Measurements from ENCODE around the gene IL11RA.

DNA sequence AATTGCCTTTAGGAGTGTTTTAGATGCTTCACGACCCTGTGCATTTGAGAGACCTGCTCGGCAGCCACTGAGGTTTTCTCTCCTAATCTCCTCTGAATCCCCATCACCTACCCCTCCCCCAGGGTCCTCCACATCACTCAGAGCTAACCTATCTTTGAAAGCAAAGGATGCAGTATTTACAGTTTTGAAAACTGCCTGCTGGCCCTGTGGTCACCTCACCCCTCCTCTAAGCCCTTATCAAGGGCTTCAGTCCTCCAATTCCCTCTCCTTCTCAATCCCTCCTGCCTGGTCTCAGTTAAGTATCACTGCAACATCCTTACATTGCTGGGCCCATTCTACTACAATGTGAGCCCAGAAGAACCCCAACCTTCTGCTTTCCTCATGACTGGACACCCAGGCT, 44.7 kb upstream of the IL11RA start:
- TF ChIP-seq, protein P1, sequence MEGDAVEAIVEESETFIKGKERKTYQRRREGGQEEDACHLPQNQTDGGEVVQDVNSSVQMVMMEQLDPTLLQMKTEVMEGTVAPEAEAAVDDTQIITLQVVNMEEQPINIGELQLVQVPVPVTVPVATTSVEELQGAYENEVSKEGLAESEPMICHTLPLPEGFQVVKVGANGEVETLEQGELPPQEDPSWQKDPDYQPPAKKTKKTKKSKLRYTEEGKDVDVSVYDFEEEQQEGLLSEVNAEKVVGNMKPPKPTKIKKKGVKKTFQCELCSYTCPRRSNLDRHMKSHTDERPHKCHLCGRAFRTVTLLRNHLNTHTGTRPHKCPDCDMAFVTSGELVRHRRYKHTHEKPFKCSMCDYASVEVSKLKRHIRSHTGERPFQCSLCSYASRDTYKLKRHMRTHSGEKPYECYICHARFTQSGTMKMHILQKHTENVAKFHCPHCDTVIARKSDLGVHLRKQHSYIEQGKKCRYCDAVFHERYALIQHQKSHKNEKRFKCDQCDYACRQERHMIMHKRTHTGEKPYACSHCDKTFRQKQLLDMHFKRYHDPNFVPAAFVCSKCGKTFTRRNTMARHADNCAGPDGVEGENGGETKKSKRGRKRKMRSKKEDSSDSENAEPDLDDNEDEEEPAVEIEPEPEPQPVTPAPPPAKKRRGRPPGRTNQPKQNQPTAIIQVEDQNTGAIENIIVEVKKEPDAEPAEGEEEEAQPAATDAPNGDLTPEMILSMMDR (IDR thresholded peaks at IDR 0.05 in 2 of 3, conservative IDR thresholded peaks at IDR 0.05 in 1 of 3; ENCODE audit: control insufficient read depth in 2 of 3, extremely low read depth in 1 of 3, insufficient read depth in 1 of 3, low read depth in 3 of 3, low read length in 3 of 3): no peak
- TF ChIP-seq EP300 (IDR thresholded peaks at IDR 0.05; ENCODE audit: borderline replicate concordance in 1 of 2, control insufficient read depth in 1 of 2, low read depth in 2 of 2, low read length in 2 of 2) (no peak), SMARCA5 (IDR thresholded peaks at IDR 0.05) (no peak), TCF7 (IDR thresholded peaks at IDR 0.05; ENCODE audit: borderline replicate concordance) (no peak), KDM1A (IDR thresholded peaks at IDR 0.05; ENCODE audit: borderline replicate concordance) (no peak), JUND (IDR thresholded peaks at IDR 0.05; ENCODE audit: low read depth, low read length) (no peak), TAF1 (IDR thresholded peaks at IDR 0.05; ENCODE audit: borderline replicate concordance, low read depth, low read length) (no peak), POLR2A (IDR thresholded peaks at IDR 0.05; ENCODE audit: low read depth, low read length) (no peak), PAX5 (IDR thresholded peaks at IDR 0.05; ENCODE audit: borderline replicate concordance, low read depth, low read length) (no peak)
- TF ChIP-seq, protein P2, sequence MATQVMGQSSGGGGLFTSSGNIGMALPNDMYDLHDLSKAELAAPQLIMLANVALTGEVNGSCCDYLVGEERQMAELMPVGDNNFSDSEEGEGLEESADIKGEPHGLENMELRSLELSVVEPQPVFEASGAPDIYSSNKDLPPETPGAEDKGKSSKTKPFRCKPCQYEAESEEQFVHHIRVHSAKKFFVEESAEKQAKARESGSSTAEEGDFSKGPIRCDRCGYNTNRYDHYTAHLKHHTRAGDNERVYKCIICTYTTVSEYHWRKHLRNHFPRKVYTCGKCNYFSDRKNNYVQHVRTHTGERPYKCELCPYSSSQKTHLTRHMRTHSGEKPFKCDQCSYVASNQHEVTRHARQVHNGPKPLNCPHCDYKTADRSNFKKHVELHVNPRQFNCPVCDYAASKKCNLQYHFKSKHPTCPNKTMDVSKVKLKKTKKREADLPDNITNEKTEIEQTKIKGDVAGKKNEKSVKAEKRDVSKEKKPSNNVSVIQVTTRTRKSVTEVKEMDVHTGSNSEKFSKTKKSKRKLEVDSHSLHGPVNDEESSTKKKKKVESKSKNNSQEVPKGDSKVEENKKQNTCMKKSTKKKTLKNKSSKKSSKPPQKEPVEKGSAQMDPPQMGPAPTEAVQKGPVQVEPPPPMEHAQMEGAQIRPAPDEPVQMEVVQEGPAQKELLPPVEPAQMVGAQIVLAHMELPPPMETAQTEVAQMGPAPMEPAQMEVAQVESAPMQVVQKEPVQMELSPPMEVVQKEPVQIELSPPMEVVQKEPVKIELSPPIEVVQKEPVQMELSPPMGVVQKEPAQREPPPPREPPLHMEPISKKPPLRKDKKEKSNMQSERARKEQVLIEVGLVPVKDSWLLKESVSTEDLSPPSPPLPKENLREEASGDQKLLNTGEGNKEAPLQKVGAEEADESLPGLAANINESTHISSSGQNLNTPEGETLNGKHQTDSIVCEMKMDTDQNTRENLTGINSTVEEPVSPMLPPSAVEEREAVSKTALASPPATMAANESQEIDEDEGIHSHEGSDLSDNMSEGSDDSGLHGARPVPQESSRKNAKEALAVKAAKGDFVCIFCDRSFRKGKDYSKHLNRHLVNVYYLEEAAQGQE (IDR thresholded peaks at IDR 0.05; ENCODE audit: low read depth, low read length): no peak
